IPS DF 4.7 (cell line): ENCODE measurements around the gene FBXO22.
"Not testable (repeated sequence)": the region's sequence is repeated elsewhere in the genome, so short reads cannot be mapped to it uniquely, and the experiment has no call there.

ENCODE experiments used
- DNase-seq: peaks from one replicate; pipeline ENCODE4 v3.0.0-alpha.2; 2013; ENCODE audit warnings: low spot score; ENCODE audit errors: extremely low read depth

FBXO22 gene

DNA sequence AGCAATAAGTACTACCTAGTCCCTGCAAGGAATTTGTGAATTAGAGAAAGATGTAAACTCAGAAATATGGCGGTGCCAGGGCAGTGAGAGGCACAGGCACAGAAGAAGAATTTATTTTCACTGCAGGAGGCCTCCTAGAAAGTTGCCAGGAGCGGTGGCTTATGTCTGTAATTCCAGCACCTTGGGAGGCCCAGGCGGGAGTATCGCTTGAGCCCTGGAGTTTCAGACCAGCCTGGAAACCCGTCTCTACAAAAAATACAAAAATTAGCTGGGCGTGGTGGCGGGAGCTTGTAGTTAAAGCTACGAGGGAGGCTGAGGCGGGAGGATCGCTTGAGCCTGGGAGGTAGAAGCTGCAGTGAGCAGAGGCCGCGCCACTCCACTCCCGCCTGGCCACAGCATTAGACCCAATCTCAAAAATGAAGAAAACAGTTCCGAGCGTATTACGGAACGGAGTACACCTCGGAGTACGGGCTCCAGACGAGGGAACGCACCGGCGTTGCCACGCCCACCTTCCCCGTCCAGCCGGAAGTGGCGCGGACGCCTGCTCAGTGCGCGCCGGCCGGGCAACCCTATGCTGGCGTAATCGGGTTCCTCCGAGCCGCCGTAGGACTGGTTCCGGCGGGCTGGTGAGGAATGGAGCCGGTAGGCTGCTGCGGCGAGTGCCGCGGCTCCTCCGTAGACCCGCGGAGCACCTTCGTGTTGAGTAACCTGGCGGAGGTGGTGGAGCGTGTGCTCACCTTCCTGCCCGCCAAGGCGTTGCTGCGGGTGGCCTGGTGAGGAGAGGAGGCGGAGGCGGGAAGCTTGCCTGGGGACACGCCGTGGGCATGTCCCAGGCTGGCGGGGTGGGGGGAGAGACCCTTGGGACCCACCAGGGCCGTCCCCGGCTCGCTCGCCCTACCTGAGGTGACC, at the start of gene FBXO22:
FBXO22 (plus strand) TSS at position 548 of the 909 bp plus-strand sequence; CDS start at position 634, 86 bp downstream.
- DNase-seq: no peak

DNA sequence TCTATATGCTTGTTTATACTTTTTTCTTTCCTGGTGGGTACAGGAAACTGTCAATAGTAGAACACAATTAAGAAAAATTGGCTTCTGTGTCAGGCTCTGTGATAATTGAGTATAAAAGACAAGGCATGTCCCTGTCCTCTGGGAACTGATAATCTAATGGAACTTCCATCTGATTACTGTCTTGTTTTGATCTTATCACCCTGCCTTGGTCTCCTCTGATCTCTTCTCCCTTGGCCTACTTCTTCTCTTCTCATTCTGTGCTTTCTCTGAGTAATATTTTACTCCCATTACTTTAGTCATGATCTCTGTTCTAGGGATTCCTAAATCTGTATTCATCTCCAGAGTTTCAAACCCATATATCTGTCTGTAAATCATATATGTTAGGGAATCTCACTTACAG, 45.8 kb upstream of the FBXO22 start:
- DNase-seq: no peak

DNA sequence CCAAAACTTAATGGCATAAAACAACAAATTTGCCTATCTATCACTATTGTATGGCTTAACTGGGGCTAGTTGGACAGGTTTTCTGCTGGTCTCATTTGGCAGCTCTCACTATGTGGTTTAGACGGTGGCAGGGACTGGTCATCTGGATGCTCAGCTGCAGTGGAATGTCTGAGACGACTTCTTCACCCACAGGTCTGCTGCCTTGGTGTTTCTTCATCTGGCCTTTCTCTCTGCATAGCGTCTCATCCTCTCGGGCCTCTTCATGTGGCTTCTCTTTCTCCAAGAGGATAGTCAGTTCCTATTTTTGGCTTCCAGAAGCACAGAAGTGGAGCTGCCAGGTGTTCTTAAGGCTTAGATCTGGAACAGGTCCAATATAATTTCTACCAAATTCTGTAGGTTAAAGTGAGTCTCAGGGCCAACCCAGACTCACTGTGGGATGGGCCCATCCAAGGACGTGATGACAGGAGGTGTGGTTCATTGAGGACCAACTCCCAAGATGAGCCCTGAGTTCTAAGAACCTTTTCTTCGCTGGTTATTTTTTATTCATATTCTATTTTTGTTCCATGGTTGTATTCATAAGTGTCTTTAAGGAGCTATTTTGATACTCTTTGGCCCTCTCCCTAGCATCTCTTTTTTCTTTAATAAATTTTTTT, 41.8 kb upstream of the FBXO22 start:
- no peak for DNase-seq

DNA sequence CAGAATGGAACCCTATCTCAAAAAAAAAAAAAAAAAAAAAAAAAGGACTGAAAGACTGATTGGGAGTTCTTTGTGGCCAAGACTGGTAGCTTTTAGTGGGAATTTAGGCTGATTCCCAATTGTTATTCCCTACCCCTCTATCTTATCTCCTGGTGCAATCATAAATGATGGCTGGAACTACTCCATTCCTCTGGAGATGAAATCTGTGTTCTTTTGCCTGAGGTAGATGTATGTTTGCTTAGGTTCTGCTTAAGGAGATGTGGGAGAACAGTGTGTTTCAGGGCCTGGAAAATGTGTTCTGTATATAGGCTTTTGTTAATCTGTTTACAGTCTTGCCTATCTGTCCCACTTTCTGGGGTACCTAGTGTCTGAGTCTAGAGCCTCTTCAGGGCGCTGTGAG, 40.9 kb upstream of the FBXO22 start:
- DNase-seq: no peak

DNA sequence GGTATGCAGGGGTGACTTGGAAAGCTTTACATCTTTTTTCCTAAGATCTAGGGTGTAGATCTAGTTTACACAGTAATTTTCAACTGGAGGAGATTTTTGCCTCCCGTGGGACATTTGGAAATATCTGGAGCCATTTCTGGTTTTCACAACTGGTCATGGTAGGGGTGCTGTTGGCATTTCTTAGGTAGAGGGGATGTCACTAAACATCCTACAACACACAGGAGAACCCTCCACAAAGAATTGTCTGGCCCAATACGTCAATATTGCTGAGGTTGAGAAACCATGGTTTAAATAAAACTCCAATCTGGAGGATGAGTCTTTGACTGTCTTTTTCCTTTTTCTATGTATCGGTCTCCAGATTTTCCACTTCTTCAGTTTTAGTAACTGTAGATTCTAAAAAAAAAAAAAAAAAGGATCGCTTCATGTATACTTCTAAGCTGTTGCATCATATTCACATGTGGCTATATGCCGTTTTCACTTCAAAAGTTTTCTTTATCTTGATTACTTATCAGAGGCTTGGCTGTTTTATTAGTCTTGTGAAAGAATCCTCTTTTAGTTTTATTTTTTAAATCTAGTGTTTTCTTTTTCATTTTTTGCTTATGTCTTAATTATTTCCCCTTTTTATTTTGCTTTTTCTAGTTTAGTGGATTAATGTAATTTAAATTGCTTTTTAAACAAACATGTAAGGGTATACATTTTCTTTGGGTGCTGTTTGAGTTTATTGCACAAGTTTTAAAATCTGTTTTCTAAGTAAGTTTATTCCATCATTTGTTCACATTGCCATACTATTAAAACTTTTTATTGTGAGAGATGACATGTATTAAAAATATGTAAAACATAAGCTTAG, 39.2 kb upstream of the FBXO22 start:
- DNase-seq: no peak

DNA sequence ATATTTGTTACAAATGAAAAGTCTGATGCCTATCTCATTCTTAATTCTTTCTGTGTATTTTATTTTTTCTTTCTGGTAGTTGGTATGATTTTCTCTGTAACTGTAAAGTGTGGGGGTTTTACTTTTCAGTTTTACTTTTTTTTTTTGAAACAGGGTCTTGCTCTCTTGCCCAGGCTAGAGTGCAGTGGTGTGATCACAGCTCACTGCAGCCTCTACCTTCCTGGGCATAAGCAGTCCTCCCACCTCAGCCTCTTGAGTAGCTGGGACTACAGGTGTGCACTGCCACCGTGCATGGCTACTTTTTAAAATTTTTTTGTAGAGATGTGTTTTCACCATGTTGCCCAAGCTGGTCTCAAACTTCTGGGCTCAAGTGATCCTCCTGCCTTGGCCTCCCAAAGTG, 37.6 kb upstream of the FBXO22 start:
- not testable (repeated sequence) for DNase-seq

DNA sequence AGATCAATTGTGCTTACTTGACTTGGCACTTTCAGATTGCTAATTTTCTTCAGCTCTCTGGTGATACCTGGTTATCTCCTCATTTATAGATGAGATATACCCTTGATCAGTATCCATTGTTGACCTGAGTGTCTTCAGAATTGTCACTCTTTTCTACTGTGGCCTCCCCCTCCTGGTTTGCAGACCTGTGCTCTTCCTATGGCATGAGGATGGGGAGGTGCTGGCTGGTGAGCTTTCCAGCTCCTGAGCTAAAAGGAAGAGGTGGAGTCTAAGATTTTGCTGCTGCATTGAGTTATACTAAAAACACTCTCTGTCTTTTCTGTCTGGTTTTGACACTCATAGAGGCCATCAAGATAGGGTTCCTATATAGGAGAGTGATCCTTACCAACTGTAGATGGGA, 36.8 kb upstream of the FBXO22 start:
- no peak for DNase-seq

DNA sequence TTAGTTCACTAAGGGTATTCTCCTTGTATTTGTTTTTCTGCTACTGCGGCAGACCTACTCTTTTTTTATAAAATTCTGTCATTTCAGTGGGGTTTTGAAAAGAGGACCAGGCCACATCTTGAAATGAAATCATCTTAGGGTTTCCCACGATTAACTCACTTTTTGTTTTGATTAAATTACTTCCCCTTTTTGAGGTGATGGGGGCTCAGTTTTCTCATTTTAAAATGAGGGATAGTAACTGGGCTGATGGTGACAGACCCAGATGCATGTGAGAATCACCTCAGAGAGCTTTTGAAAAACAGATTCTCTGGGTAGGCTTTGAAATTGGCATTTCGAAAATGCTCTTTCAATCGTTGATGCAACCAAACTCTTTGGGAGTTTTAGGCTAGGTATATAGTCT, 36.2 kb upstream of the FBXO22 start:
- DNase-seq: no peak

DNA sequence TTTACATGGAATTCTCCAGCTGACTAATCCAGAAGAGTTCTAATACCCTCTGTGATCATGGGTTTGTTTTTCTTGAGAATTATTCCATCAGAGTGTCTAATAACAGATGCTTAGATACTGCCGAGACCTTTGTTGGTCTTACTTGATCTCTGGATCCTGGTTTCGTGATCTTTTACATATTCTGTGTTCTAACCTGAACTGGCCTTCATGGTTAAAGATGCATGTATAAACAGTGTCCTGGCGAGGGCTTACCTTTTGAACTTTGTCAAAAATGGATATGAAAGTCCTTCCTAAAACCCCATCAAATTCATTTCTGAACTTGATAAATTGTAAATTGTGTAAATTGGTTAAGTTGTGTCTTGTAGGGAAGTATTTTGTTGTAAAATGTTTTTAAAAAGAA, 35.7 kb upstream of the FBXO22 start:
- no peak for DNase-seq

DNA sequence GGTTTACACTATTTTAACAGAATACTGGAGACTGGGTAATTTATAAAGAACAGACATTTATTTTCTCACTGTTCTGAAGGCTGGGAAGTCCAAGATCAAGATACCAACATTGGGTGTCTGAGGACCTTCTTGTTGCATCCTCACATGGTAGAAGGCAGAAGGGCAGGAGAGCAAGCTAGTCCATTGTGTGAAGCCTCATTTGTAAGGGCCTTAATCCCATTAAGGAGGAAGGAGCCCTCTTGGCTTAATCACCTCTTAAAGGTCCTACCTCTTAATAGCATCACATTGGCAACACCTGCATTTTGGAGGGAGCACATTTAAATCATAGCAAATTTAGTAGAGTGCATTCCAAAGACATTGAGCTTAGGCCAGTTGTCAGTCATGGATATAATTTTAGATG, 34.2 kb upstream of the FBXO22 start:
- no peak for DNase-seq

DNA sequence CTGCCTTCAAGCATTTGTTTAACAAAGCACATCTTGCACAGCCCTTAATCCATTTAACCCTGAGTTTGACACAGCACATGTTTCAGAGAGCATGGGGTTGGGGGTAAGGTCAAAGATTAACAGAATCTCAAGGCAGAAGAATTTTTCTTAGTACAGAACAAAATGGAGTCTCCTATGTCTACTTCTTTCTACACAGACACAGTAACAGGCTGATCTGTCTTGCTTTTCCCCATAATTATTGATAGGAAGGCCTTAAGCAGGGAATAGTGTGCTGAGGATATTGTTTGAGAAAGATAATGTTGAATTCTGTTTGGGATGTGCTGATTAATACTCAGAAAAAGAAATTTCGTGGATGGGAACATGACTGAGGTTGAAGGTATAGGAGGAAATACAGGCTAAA, 32.1 kb upstream of the FBXO22 start:
- not testable (repeated sequence) for DNase-seq

DNA sequence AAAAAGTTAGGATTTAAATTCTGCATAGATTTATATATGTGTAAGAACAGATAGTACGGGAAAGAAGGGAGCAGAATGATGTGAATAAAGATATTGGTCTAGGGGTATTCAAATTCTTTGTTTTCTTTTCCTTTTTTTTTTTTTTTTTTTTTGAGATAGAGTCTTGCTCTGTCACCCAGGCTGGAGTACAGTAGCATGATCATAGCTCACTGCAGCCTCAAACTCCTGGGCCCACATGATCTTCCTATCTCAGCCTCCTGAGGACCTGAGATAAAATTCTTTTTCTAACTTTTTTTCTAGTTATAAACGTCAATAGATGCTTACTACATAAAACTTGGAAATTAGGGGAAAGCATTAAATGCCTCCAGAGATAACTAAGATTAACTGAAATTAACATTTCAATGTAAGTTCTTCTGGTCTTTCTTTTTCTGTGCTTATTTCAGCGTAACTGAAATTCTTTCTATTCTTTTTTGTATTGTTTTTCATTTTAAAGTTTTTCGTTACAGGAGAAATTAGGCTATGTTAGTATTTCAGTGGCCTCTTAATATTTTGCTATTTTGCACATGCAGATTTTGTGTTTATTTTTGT, 31.2 kb upstream of the FBXO22 start:
- DNase-seq: no peak

DNA sequence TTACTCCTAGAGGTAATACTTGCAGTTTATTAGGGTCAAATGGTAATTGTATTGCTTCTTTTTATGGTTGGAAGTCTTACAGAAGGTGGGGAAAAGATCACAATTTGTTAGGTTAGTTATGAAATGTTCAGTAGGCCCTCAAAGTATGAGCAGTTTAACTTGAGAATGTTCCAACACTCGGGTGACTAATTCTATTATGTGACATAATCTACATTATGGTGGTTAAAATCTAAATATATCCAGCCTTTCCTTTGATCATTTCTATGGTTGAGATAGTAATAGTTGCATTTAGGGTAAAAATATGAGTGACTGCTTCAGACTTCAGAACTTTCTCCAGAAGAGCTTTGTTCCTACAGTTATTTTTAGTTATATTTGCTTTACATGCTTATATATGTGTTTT, 19.6 kb upstream of the FBXO22 start:
- DNase-seq: no peak

DNA sequence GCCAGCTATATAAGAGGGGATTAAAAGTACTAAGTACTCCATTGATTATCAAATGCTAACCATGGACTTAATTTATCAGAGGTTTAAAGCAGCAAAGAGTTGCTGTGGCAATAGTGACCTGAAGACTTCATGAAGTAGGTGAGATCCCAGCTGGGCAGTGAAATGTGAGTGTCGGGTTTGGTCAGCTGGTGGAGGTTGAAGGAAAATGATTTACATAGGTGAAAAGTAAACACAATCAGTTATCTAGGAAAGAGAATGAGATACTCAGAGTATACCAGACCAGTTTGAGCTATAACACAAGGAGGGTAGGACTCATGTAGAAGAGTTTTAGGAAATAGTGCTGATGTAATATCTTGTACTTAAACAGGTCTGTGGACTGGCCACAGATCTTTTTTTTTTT, 16.5 kb upstream of the FBXO22 start:
- no peak for DNase-seq

DNA sequence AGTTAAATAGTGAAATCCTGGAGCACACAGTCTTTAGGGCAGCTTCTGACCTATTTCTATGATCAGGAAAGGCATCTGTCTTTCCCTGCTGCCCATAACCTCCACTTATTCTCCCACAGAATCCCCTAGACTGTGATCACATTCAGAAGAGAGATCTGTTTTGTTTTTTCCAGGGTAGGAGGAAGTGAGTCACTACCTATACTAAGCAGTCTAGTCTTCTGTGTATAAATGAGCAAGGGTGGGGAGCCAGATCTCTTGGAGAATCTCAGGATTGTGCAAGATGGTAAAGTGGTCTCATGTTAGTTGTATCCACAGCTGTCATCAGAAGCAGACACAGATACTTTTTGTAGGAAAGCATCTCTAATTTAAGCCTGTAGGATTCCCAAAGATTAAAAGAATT, 11.8 kb upstream of the FBXO22 start:
- no peak for DNase-seq

DNA sequence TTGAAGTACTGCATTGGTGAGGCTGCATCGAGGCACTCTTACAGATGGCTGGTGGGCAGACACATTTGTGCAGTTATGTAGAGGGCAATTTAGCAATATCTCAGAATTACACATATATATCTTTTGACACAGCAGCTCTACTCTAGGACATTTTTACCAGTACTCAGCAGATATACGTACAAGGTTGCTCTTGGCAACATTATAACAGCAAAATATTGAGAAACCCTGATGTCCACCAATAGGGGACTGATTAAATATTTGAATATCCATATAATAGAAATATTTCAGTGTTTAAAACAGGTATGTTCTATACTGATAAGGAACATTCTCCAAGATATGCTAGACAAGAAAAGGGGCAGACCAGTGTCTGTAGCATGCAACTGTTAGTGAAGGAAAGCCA, 7.9 kb upstream of the FBXO22 start:
- DNase-seq: no peak

DNA sequence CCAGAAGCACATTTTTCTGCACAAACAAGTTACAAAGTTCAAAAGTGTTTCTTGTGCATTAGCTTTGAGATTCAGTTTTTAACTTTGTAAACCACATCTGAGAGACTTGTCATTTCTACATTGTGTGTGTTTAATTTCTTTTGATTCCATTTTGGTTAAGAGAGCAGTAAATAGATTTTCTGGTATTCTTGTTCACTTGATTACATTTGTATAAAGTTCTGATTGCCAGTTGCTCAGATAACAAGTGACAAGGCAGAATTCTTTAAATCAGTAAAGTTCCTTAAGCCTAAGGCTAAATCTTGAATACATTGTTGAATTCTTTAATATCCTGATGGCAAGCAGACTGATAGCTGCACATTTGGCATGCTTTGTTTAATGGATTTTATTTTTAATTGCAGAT, 3.1 kb upstream of the FBXO22 start:
- DNase-seq: no peak

DNA sequence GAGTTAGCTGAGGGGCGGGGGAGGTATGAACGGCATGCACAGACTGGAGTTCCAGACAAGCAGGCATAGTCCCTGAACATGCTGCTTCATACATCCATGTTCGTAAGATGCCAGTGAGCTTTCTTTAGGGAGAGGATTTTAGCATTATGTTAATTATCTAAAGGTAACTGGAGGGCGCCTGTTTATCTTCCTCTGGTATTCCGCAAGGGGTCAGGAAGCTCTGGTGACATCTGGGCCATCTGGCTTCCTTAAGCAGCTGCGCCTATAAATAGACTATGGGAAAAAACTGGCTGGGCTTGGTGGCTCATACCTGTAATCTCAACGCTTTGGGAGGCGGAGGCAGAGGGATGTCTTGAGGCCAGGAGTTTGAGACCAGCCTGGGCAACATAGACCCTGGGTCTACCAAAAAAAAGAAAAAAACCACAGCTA, 1.5 kb upstream of the FBXO22 start:
- no peak for DNase-seq

DNA sequence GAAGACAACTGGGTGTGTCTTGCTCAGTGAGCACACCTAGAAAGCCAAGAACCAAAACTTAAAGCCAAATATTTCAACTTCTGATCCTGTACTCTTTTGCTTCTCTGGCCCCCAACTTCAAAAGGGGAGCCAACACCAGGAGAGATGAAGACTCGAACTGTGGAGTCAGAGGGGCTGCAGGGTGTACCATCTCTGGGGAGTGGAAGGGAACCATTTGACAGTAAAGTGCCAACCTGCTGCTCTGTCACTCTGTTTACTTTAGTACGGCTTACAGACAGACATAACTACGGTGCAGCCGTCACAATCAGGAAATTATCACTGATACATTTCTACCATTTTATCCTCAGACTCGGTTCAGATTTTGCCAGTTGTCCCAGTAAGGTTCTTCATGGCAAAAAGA, 1.6 kb downstream of the FBXO22 start:
- no peak for DNase-seq

DNA sequence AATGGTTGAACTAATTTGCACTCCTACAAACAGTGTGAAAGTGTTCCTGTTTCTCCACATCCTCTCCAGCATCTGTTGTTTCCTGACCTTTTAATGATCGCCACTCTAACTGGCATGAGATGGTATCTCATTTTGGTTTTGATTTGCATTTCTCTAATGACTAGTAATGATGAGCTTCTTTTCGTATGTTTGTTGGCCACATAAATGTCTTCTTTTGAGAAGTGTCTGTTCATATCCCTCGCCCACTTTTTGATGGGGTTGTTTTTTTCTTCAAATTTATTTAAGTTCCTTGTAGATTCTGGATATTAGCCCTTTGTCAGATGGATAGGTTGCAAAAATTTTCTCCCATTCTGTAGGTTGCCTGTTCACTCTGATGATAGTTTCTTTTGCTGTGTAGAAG, 6.7 kb downstream of the FBXO22 start:
- DNase-seq: not testable (repeated sequence)

DNA sequence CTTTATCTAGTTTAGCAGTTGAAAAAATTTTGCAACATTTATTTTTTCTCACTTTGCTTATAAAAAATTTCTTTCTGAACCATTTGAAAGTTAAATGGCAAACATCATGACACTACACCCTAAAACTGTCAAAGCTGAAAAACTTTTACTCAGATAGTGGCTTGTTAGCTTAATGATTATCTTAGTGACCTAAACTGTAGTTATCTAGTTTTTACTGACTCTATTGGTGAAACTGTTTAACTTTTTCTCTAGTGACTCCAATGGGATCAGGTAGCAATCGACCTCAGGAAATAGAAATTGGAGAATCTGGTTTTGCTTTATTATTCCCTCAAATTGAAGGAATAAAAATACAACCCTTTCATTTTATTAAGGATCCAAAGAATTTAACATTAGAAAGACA, 13.3 kb downstream of the FBXO22 start:
- no peak for DNase-seq

DNA sequence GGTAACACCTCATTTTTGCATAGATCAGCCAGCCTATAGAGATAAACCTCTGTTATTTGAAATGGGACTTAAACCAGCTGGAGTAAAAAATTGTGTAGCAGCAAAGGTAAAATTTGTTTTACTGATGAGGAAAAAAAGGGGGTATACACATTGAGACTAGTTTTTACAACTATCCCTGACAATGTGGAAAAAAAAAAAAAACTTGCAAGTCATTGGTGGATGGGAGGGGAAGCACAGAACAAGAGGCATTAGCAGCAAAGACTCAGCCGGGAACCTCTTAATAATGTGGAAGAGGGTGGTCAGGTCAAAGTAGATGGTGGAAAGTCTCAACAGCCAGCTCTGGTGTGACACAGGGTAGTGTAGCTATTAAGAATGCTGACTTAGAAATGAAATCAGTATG, 14.5 kb downstream of the FBXO22 start:
- DNase-seq: no peak
